ENCODE results near the gene HECTD3.

DNA sequence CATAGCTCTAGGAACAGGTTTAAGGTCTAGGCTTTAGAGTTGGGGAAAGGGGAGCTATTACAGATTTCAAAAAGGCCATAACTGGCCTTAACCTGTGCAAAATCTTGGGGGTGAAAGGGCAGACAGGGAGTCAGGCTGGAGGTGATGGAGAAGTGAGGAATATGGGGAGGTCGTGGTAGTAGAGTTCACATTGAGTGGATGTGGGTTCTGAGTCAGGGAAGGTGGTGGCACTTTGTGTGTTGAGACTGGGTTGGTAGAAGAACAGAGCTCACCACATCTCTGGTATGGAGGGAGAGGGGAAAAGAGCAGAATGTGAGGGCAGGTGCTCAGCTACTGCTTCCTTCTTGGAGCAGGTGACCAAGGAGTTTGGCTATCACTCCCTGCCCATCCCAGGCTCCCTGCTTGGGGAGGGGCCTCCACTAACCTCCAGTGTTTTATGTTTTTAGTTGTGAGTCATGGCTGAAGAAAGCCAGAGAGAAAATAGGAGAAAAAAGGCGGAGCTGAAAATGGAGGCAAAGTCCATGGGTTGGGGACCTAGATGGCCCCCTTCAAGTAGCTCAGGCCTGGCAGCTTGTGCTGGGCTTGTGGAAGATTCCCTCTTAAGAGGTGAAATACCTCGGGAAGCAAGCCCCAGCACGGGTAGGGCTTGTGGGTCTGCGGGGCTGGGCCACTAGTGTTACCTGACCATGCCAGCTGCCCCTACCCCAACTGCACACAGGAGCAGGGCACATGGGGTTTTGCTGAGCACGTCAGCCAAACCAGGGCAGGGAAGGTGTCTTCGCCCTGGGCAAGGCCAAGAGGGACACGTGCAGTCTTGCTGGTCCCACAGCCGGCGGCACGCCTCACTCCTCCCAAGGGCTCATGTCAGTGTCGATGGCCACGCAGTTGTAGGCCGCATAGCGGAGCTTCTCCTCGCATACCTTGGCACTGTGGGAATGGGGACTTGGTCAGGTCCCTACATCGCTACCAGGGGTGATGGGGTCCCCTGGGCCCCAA, 8.2 kb downstream of the HECTD3 start:
- no peak for TF ChIP-seq CTCF (IDR thresholded peaks at IDR 0.05; ENCODE audit: poor library complexity)
- TF ChIP-seq EZH2phosphoT487 (IDR thresholded peaks at IDR 0.05; ENCODE audit: low read depth, severe bottlenecking, unreplicated experiment) = no peak
- TF ChIP-seq EZH2 (IDR thresholded peaks at IDR 0.05; ENCODE audit: borderline replicate concordance) = no peak
